SK-N-SH (cell line): ENCODE measurements around the gene RFC5.

Experiments used
- ELF1 ChIP-seq: IDR thresholded peaks from 2 replicates; pipeline ENCODE4 v1.4.0; 2012
- EZH2phosphoT487 ChIP-seq: fragments of 200-600 bp; sonication (generic); IDR thresholded peaks from 2 replicates; pipeline ENCODE4 v1.6.1; 2017; ENCODE audit warnings: low read depth, mixed run types, mild to moderate bottlenecking, antibody characterized with exemption, moderate library complexity, borderline replicate concordance
- GABPA ChIP-seq: IDR thresholded peaks from 2 replicates; pipeline ENCODE4 v1.4.0; 2012; ENCODE audit warnings: low read depth, mild to moderate bottlenecking
- MEF2A ChIP-seq: IDR thresholded peaks from 2 replicates; pipeline ENCODE4 v1.4.0; 2012; ENCODE audit warnings: low read depth, borderline replicate concordance
- POLR2AphosphoS5 ChIP-seq: IDR thresholded peaks from 2 replicates; pipeline ENCODE4 v1.6.1; 2012; ENCODE audit warnings: low read depth, low read length
- RAD21 ChIP-seq: IDR thresholded peaks from 2 replicates; pipeline ENCODE4 v1.6.1; 2012; ENCODE audit warnings: mild to moderate bottlenecking, low read length
- RCOR1 ChIP-seq: fragments of 150-350 bp; IDR thresholded peaks from 2 replicates; pipeline ENCODE4 v1.6.1; 2017; ENCODE audit warnings: antibody characterized with exemption, low read length
- TF ChIP-seq, protein P1 (sequence below): fragments of 200-600 bp; sonication (generic); IDR thresholded peaks from 2 replicates; pipeline ENCODE4 v1.6.1; 2017; ENCODE audit warnings: antibody characterized with exemption, mild to moderate bottlenecking, moderate library complexity
- TF ChIP-seq, protein P2 (sequence below): IDR thresholded peaks from 2 replicates; pipeline ENCODE4 v1.4.0; 2012; ENCODE audit warnings: low read depth
- TF ChIP-seq, protein P3 (sequence below): IDR thresholded peaks from 2 replicates; pipeline ENCODE4 v1.4.0; 2012; ENCODE audit warnings: low read depth, borderline replicate concordance
- TF ChIP-seq, protein P4 (sequence below): fragments of 150-350 bp; IDR thresholded peaks from 2 replicates; pipeline ENCODE4 v1.6.1; 2017; ENCODE audit warnings: antibody characterized with exemption, low read length, low read depth, borderline replicate concordance
- TF ChIP-seq, protein P5 (sequence below): IDR thresholded peaks from 2 replicates; pipeline ENCODE4; 2012

DNA sequence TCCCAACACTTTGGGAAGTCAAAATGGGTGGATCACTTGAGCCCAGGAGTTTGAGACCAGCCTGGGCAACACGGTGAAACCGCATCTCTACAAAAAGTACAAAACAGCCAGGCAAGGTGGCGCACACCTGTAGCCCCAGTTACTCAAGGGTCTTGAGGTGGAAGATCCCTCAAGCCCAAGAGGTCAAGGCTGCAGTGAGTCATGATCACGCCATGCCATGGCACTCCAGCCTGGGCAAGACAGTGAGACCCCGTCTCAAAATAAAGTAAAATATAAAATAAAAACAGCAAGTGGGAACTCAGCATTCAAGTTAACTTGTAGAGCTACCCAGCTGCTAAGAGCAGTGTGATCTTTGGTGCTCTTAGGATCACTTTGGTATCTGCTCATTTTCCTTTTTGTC, 12.7 kb downstream of the RFC5 start:
- TF ChIP-seq, protein P1, sequence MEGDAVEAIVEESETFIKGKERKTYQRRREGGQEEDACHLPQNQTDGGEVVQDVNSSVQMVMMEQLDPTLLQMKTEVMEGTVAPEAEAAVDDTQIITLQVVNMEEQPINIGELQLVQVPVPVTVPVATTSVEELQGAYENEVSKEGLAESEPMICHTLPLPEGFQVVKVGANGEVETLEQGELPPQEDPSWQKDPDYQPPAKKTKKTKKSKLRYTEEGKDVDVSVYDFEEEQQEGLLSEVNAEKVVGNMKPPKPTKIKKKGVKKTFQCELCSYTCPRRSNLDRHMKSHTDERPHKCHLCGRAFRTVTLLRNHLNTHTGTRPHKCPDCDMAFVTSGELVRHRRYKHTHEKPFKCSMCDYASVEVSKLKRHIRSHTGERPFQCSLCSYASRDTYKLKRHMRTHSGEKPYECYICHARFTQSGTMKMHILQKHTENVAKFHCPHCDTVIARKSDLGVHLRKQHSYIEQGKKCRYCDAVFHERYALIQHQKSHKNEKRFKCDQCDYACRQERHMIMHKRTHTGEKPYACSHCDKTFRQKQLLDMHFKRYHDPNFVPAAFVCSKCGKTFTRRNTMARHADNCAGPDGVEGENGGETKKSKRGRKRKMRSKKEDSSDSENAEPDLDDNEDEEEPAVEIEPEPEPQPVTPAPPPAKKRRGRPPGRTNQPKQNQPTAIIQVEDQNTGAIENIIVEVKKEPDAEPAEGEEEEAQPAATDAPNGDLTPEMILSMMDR: no peak
- TF ChIP-seq EZH2phosphoT487 (no peak), GABPA (no peak), RCOR1 (no peak), POLR2AphosphoS5 (no peak), ELF1 (no peak), MEF2A (no peak), RAD21 (no peak)
- TF ChIP-seq, protein P2, sequence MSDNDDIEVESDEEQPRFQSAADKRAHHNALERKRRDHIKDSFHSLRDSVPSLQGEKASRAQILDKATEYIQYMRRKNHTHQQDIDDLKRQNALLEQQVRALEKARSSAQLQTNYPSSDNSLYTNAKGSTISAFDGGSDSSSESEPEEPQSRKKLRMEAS: no peak
- TF ChIP-seq, protein P3, sequence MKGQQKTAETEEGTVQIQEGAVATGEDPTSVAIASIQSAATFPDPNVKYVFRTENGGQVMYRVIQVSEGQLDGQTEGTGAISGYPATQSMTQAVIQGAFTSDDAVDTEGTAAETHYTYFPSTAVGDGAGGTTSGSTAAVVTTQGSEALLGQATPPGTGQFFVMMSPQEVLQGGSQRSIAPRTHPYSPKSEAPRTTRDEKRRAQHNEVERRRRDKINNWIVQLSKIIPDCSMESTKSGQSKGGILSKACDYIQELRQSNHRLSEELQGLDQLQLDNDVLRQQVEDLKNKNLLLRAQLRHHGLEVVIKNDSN: no peak
- TF ChIP-seq, protein P4, sequence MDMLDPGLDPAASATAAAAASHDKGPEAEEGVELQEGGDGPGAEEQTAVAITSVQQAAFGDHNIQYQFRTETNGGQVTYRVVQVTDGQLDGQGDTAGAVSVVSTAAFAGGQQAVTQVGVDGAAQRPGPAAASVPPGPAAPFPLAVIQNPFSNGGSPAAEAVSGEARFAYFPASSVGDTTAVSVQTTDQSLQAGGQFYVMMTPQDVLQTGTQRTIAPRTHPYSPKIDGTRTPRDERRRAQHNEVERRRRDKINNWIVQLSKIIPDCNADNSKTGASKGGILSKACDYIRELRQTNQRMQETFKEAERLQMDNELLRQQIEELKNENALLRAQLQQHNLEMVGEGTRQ: no peak
- TF ChIP-seq, protein P5, sequence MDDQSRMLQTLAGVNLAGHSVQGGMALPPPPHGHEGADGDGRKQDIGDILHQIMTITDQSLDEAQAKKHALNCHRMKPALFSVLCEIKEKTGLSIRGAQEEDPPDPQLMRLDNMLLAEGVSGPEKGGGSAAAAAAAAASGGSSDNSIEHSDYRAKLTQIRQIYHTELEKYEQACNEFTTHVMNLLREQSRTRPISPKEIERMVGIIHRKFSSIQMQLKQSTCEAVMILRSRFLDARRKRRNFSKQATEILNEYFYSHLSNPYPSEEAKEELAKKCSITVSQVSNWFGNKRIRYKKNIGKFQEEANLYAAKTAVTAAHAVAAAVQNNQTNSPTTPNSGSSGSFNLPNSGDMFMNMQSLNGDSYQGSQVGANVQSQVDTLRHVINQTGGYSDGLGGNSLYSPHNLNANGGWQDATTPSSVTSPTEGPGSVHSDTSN: no peak
